DOHH2 (cell line): ENCODE data around the gene HSPA6.
"Not testable (repeated sequence)": the region's sequence is repeated elsewhere in the genome, so short reads cannot be mapped to it uniquely, and the experiment has no call there.

Source experiments
- EZH2phosphoT487 ChIP-seq: fragments of 200-600 bp; sonication (generic); IDR thresholded peaks from 2 replicates; pipeline ENCODE4 v1.6.1; 2017; ENCODE audit warnings: borderline replicate concordance, mild to moderate bottlenecking, antibody characterized with exemption, low read length, moderate library complexity, mixed read lengths
- TF ChIP-seq, protein P1 (sequence below): fragments of 200-600 bp; sonication (generic); IDR thresholded peaks from one replicate; pipeline ENCODE4 v1.5.1; 2014; ENCODE audit warnings: antibody characterized with exemption, mild to moderate bottlenecking, low read depth, low read length; ENCODE audit not compliant: poor library complexity, severe bottlenecking

GRCh38 chr1:161539731-161540569 is 15.6 kb downstream of the HSPA6 start:
- TF ChIP-seq, protein P1, sequence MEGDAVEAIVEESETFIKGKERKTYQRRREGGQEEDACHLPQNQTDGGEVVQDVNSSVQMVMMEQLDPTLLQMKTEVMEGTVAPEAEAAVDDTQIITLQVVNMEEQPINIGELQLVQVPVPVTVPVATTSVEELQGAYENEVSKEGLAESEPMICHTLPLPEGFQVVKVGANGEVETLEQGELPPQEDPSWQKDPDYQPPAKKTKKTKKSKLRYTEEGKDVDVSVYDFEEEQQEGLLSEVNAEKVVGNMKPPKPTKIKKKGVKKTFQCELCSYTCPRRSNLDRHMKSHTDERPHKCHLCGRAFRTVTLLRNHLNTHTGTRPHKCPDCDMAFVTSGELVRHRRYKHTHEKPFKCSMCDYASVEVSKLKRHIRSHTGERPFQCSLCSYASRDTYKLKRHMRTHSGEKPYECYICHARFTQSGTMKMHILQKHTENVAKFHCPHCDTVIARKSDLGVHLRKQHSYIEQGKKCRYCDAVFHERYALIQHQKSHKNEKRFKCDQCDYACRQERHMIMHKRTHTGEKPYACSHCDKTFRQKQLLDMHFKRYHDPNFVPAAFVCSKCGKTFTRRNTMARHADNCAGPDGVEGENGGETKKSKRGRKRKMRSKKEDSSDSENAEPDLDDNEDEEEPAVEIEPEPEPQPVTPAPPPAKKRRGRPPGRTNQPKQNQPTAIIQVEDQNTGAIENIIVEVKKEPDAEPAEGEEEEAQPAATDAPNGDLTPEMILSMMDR = not testable (repeated sequence)
- peak; percentile 64; the same call in 1 of the 2 replicates for TF ChIP-seq EZH2phosphoT487
